Colonic mucosa (tissue), 4 donors: ENCODE measurements around the gene HOXC13. TPM values are rescaled to one million over a fixed set of nuclear protein-coding genes. Genes with fewer than 3 reads are reported as not detected.

Experiments
- DNase-seq: peaks from one replicate; pipeline ENCODE4 v3.0.0-alpha.2; 2020
- H3K27ac ChIP-seq: fragments of 200-600 bp; one replicate; pipeline ENCODE4 v1.8.0; 2021
- H3K27me3 ChIP-seq: fragments of 200-600 bp; one replicate; pipeline ENCODE4 v1.8.0; 2021
- H3K36me3 ChIP-seq: fragments of 200-600 bp; one replicate; pipeline ENCODE4 v1.8.0; 2021
- H3K4me1 ChIP-seq: fragments of 200-600 bp; one replicate; pipeline ENCODE4 v1.8.0; 2021; ENCODE audit warnings: mild to moderate bottlenecking
- H3K4me3 ChIP-seq: fragments of 200-600 bp; one replicate; pipeline ENCODE4 v1.8.0; 2021
- H3K9ac ChIP-seq, 2 donors: one replicate each; pipeline ENCODE4 v1.7.0; 2013; ENCODE audit warnings: control low read depth in 2 of 2, low read depth in 2 of 2, low read length in 2 of 2
- H3K9me3 ChIP-seq: fragments of 200-600 bp; one replicate; pipeline ENCODE4 v1.8.0; 2021
- intact Hi-C: fragments of 100-400 bp; cut with DNase I; formaldehyde crosslinking; loops from one replicate; pipeline ENCODE4 v1.14.1; 2022
- total RNA-seq, 2 donors: library from RNA; stranded (reverse); fragmentation: NEBNext Ultra II Directional in 1 of 2; extraction: Animal tissue kit (Norgen Biotek cat#: 25700) in 1 of 2; gene quantifications; one replicate each; pipeline ENCODE4 v1.2.1, GENCODE V29; 2021
- TF ChIP-seq, protein P1 (sequence below): fragments of 200-600 bp; IDR thresholded peaks from one replicate; pipeline ENCODE4 v1.8.0; 2022; ENCODE audit warnings: antibody characterized with exemption, mild to moderate bottlenecking
- donor health status: healthy.
- donor health status: DM: no; HTN: no; CAD: no.
- donor health status: DM: no; HTN: no; CAD: no.

HOXC13 gene
- total RNA-seq, 2 donors from 2014 or later = not detected

DNA sequence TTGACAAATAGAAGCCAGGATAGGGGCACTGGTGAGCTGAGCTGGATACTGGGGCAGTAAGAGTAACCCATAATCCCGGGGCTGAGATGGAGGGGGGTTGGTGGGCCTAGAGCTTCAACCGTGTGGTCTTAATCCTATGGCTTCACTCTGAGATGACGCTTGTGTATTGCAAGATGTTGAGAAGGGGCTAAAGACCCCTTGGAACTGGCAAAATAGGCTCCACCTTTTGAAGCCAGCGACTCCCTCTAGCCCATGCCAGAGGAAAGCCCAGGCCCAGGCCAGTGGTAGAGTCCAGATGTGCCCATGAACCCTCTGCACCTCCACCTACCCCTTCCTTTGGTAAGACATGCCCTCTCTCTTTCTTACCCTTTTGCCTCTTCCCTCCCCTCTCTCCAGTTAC is 20.7 kb downstream of the HOXC13 start:
- H3K36me3 ChIP-seq = no peaks in the 10 kb centered on the region
- no peak for DNase-seq
- H3K4me1 ChIP-seq = no peaks in the 10 kb centered on the region
- H3K9ac ChIP-seq = no peak overlapping the region
- TF ChIP-seq, protein P1, sequence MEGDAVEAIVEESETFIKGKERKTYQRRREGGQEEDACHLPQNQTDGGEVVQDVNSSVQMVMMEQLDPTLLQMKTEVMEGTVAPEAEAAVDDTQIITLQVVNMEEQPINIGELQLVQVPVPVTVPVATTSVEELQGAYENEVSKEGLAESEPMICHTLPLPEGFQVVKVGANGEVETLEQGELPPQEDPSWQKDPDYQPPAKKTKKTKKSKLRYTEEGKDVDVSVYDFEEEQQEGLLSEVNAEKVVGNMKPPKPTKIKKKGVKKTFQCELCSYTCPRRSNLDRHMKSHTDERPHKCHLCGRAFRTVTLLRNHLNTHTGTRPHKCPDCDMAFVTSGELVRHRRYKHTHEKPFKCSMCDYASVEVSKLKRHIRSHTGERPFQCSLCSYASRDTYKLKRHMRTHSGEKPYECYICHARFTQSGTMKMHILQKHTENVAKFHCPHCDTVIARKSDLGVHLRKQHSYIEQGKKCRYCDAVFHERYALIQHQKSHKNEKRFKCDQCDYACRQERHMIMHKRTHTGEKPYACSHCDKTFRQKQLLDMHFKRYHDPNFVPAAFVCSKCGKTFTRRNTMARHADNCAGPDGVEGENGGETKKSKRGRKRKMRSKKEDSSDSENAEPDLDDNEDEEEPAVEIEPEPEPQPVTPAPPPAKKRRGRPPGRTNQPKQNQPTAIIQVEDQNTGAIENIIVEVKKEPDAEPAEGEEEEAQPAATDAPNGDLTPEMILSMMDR = no peak
- no peak overlapping the region for H3K27ac ChIP-seq
- no peaks in the 10 kb centered on the region for H3K9me3 ChIP-seq
- no peak overlapping the region for H3K4me3 ChIP-seq
- intact Hi-C loops = no loop called here
- peaks cover 97% of the 10 kb centered on the region for H3K27me3 ChIP-seq

- intact Hi-C loops = no loop called here
- no peaks in the 10 kb centered on the region for H3K9me3 ChIP-seq
Observed at GRCh38 chr12:53960187-53961024, 21.8 kb downstream of the HOXC13 start.

DNA sequence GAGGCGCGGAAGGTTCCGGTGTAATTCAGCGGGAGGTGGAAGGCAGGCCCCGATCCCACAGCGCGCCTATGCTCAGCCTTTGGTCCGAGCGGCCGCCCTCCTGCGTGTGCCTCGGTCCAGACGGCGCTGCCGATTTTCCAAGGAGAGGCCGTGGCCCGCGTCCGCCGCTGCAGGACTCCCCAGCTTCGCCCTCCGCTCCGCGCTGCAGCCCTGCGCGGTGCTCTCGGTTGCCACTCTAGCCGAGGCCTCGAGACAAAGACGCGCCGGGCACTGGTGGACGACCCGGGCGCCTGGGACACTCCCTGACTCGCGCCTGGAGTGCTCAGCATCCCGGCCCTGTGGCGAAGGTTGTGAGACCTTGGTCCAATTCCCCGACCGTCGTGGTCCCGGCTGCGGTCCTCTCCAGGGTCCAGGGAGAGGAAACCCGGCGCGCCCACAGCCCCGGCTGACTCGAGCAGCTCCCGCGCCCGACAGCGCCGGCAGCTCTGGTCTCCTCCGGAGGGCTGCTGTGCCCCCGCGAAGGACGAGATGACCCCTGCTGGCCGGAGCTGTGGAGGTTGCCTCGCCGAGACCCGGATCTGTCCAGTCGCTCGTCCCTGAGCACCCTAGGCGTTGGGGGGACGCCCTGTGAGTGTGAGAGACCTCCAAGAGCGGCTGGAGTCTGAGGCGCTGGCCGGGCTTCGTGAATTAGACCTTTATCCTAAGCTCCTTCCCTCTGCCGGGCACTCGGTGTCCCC is 22.6 kb downstream of the HOXC13 start:
- intact Hi-C loops = no loop called here
- no peak overlapping the region for H3K9ac ChIP-seq
- H3K27me3 ChIP-seq = peaks cover 97% of the 10 kb centered on the region
- H3K9me3 ChIP-seq = no peaks in the 10 kb centered on the region
- H3K27ac ChIP-seq = no peak overlapping the region
- no peak for DNase-seq
- no peaks in the 10 kb centered on the region for H3K36me3 ChIP-seq
- TF ChIP-seq, protein P1 = no peak
- H3K4me1 ChIP-seq = no peaks in the 10 kb centered on the region
- H3K4me3 ChIP-seq = no peak overlapping the region

More at GRCh38 chr12:53960187-53961024, 21.8 kb downstream of the HOXC13 start:
- H3K27ac ChIP-seq = no peak overlapping the region
- no peak overlapping the region for H3K9ac ChIP-seq
- TF ChIP-seq, protein P1 = no peak
- H3K4me3 ChIP-seq = no peak overlapping the region
- peaks cover 97% of the 10 kb centered on the region for H3K27me3 ChIP-seq
- H3K4me1 ChIP-seq = no peaks in the 10 kb centered on the region
- no peak for DNase-seq
- no peaks in the 10 kb centered on the region for H3K36me3 ChIP-seq

DNA sequence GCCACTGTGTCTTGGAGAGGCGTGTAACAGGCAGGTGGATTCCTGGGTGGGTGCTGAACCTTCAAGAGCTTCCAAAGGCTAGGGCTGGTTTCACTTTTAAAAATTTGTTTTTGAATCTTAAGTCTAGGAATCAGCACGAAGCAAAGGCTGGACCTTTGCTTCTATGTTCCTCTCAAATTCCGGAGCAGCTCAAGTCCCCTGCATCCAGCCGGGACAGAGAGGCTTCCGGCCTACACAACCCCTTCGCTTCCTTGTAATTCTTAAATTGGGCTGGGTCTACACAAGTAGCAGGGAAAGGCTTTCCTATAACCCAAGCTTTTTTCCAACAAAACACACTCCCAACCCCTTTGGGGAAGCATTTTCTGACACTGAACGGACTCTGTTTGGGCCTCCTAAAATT is 24.4 kb downstream of the HOXC13 start:
- H3K27ac ChIP-seq = no peak overlapping the region
- intact Hi-C loops = no loop called here
- no peaks in the 10 kb centered on the region for H3K36me3 ChIP-seq
- H3K4me1 ChIP-seq = no peaks in the 10 kb centered on the region
- no peaks in the 10 kb centered on the region for H3K9me3 ChIP-seq
- H3K4me3 ChIP-seq = no peak overlapping the region
- DNase-seq = no peak
- H3K9ac ChIP-seq = no peak overlapping the region
- H3K27me3 ChIP-seq = peaks cover 97% of the 10 kb centered on the region
- TF ChIP-seq, protein P1 = no peak

DNA sequence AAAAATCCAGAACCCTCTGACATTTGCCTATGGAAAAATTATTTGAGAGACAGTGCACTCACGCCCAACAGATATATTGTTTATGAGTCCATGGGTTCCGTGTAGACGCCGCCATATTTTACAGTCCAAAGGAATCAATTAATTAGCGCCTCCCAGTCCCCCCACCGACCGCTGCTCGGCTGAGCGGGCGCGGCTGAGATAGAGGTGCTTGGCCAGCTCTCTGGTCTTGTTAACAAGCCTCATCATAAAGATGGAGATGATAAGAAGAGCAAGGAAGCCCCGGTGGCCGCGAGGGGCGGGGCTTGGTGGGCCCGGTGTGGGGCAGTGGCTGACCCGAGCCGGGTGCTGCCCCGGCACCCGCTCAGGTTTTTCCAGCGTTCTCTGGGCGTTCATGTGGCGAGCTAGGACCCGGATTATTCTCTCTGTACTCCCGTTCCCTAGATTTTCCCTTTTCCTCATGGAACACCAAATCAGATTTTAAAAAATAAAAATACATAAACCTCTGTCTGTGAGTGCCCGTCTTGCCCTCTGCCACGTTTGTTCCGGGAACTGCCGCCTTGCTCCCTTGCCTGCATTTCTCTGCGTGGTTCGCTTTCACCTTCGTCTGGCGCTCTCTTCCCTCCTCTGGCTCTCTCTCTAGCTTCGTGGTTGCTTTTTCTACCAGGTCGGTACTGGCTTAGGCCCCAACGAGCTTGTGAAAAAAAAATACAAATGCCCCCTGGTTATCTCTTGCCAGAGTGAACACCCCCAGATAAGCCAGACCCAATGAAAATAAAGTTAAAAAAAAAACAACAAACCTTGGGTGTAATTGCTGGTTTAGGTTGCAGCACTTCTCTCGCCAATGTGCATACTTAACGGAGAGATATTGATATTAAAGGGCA is 25.0 kb downstream of the HOXC13 start:
- H3K27me3 ChIP-seq = peaks cover 99% of the 10 kb centered on the region
- no peaks in the 10 kb centered on the region for H3K36me3 ChIP-seq
- no peaks in the 10 kb centered on the region for H3K4me1 ChIP-seq
- no peaks in the 10 kb centered on the region for H3K9me3 ChIP-seq
- intact Hi-C loops = no loop called here
- H3K4me3 ChIP-seq = no peak overlapping the region
- no peak for DNase-seq
- TF ChIP-seq, protein P1 = no peak
- H3K27ac ChIP-seq = no peak overlapping the region
- H3K9ac ChIP-seq = no peak overlapping the region
